Left colon (tissue), 2 donors: ENCODE results near the gene SBF1. TPM values are rescaled to one million over a fixed set of nuclear protein-coding genes. Genes with fewer than 3 reads are reported as not detected.

Source experiments
- ATAC-seq: fragments of 200-7000 bp; cut with Tn5 transposase; one replicate; pipeline ENCODE4 v1.9.1; 2020; ENCODE audit warnings: mild to moderate bottlenecking, moderate library complexity
- DNase-seq, 2 donors: peaks; one replicate each; pipeline ENCODE4 v3.0.0-alpha.2; 2020
- intact Hi-C, 2 donors: fragments of 100-400 bp; cut with DNase I in 1 of 2; cut with micrococcal nuclease in 1 of 2; formaldehyde crosslinking; loops; one replicate each; pipeline versions ENCODE4 v1.11.2 to v1.14.0; 2022; cut with DNase I, micrococcal nuclease
- total RNA-seq, 2 donors: library from RNA; stranded (reverse); fragmentation: NEBNext Ultra II Directional; extraction: Animal tissue kit (Norgen Biotek cat#: 25700); gene quantifications; one replicate each; pipeline ENCODE4 v1.2.1, GENCODE V29; 2021
- donor health status: DM: no; HTN: no; CAD: no.
- donor health status: DM: yes; HTN: yes; CAD: no.

The SBF1 gene
- total RNA-seq, 2 donors from 2014 or later: 69.2 to 80.1 TPM

DNA sequence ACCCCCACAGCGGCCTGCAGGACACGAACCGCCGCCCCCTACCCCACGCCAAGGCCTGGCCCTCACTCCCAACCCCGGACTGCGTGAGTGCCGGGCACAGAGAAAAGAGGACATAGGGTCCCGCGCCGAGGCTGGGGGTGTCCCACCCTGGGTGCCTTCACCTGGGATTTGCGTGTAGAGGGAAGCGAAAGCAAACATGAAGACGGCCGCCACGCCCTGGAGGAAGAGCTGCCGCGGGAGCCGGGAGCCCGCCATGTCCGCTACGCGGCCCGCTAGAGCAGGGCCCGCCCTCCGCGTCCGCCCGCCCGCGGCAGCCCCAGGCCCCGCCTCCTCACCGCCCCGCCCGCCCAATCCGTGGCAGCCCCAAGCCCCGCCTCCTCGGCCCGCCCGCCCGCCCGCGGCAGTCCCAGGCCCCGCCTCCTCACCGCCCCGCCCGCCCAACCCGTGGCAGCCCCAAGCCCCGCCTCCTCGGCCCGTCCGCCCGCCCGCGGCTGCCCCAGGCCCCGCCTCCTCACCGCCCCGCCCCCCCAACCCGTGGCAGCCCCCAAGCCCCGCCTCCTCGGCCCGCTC, 32.7 kb upstream of the SBF1 start, which contains the start of gene LMF2:
Gene LMF2 (minus strand): TSS at position 282 of the 570 bp plus-strand sequence. CDS start 27 bp downstream, at position 255.
- intact Hi-C loops: no loop called here
- ATAC-seq (peak; percentile 79), DNase-seq (peak; percentile 87 to 94)

DNA sequence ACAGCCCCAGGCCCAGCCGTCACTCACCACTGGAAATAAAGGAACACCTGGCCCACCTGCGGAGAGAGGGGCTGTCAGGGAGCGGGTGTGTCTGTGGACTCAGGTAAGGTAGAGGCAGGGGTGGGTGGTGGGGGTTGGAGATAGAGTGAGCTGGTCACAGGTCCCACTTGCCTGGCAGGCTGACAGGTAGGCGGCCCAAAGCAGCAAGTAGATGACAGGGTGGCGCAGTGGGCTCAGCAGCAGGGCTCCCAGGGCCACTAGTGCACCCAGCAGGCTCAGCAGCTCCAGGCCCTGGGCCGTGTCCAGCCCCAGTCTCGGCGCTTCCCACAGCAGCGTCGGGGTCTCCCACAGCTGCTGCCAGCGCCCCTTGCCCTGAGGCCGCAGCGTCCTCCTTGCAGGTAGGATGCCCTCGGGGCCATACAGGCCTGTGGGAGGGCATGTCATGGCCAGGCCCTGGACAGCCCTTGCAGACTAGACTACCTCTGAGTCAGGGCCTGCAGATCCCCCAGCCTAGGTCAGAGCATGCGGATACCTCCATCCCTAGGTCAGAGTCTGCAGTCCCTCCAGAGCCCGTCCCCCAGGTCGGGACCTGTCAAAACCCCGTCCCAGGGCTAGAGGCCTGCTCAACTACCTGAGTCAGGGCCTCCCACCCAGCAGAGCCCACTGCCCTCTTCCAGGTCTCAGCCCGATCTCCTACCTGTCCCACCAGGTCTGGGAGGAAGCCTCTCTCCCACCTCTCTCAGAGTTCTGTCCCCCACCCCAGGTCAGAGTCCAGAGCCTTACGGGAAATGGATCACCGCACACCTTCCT, 32.0 kb upstream of the SBF1 start:
- intact Hi-C loops: no loop called here
- ATAC-seq: peak; percentile 3

DNA sequence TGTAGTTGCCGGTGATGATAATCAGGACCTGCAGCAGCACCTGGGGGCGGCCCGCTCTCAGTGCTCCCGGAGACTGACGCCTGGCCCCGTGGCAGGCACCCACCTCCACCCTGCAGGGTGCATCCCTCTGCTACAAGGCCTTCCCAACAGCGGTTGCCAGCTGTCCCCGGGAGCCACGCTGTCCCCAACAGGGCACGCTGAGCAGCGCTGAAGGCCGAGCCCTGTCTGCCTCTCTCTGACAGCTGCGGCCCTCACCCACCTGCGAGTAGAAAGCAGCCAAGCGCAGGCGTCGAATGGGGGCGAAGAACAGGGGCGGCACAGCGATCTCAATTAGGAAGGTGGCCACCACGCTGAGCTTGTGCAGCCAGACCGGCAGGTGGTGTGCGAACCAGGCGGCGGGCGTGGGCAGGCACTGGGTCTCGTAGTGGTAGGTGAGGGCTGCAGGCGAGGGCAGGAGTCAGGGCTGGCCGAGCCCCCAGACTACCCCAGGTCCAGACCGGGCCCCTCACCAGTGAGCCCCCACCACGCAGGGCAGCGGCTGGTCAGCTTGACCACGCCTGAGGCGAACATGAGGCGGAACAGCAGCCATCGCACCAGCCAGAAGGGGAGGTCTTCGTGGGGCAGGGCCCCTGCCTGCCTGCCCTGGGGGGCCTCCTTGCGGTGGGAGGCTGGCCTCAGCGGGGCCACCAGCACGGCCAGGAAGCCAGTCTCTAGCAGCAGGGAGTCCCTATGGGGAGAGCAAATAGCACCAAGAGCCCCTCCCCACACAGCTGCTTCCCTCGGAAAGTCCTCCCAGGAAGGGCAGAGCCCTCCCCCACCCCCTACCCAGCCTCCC, 31.2 kb upstream of the SBF1 start:
- DNase-seq: peak in 1 of 2 donors; percentile 34
- intact Hi-C loops: no loop called here
- ATAC-seq: no peak

More for the DNA sequence above, 32.0 kb upstream of the SBF1 start:
- peak; percentile 47 to 49 for DNase-seq

DNA sequence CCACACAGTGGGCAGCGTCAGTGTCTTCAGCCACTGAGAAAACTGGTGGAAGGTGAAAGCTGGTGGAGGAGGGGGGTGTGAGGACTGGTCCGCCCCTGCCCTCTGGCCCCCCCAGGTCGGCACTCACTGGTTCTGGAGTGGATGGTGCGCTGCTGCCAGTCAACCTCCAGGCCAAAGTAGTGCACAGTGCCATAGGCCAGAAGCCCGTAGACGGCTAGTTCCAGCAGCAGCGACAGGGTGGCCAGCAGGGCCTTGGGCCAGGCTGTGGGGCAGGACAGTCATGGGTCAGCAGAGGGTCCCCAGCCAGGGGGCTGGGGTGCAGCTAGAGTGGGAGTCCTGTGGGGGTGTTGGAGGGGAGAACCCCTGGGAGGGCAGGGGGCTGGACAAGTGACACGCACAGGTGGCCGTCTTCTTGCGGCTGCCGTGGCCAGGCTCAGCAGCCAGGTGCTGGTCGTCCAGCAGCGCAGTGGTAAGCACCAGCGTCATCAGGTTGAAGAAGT, 30.5 kb upstream of the SBF1 start:
- intact Hi-C loops: no loop called here
- DNase-seq: no peak
- ATAC-seq: no peak

DNA sequence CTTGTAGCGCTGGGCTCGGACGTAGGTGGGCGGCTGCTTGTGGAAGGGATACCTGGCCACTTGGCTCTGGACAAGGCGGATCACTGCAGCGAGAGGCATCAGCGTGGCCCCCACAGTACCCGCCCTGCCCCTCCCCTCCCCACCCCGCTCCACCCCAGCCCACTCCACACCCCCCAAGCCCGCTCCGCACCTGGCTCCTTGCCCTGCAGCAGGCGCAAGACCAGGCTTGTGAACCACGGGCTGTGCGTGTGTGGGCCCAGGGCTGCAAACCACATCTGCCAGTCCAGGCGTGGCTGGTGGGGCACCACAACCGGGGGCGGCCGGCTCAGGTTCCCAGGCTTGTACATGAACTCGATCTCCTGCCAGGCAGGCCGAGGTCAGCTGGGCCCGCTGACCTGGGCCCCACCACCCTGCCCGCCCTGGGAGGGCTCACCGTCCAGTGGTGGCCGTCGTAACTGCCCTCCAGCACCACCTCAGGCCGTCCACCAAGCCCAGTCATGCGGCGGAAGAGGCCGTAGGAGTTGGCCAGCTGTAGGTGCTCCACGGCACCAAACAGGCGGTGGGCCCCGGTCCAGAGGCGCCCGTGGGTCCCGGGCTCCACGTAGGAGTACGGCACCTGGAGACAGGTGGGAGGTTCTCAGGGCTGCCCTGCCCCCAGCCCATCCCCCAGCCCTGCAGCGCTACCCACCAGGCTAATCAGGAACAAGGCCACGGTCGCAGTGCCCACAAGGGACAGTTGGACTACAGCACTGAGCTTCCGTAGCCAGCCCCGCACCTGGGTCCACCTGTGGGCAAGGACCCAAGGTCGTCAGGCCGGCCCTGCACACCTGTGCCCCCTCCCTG, 29.8 kb upstream of the SBF1 start:
- intact Hi-C loops: no loop called here
- DNase-seq: no peak
- ATAC-seq: no peak

DNA sequence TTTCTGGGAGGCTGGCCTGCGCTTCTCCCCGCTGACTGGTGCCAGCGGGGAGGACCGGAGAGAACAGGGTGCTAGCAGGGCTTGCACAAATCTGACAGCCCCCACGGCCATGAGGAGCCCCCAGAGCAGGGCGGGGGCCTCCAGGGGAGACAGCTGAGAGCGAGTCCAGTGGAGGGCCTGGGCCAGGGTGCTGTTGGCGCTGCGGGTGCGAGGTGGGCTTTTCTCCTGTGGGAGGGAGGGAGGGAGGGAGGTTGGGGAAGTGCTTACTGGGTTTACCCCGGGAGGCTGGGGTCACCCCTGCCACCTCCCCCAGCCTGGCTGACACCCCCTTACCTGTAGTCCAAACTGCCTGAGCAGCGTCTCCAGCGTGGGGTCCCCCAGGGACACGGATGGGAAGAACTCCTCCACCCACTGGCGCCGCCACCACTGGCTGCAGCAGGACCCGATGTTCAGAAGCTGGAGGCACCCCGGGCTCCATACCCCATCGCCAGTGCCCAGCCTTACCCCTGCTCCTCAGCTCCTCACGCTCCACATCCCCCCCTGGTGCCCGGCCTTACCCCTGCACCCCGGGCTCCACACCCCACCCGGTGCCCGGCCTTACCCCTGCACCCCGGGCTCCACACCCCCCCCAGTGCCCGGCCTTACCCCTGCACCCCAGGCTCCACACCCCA, 28.8 kb upstream of the SBF1 start:
- no peak for ATAC-seq
- intact Hi-C loops: no loop called here
- no peak for DNase-seq

DNA sequence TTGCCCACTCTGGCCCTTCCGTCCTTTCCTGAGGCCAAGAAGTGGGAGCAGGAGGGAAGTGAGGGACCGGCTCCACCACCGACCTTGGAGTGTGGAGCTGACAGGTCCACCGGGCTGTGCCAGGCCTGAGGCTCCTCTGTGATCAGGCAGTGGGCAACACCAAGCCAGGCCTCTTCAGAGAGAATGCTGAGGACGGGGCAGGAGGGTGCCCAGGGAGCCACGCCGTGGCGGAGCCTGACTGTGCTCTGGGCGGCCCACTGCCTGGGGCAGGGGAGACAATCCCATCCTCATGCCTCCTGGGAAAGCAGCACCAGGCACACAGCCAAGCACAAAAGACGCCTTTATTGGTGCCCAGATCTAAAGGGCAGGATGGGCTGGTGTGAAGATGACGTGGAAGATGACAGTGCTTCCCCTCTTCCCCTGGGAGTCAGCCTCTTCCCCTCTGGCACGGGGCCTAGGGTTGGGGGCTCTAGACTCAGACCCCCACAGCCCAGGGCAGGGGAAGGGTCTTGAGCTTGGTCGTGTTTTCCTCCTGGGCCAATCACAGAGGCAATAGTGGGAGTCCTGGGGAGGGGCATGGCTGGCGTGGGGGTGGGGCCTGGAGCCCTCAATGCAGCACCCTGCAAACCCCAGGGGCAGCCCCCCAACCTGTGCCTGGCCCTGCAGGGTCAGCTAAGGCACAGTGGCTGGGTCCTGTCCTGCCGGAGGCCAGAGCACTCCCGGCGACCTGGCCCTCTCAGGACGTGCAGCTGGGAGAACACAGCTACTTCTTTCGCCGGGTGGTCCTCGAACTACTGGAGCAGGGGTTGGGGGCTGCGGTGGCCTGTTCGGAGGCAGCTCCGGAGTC, 28.0 kb upstream of the SBF1 start:
- no peak for DNase-seq
- intact Hi-C loops: no loop called here
- no peak for ATAC-seq

DNA sequence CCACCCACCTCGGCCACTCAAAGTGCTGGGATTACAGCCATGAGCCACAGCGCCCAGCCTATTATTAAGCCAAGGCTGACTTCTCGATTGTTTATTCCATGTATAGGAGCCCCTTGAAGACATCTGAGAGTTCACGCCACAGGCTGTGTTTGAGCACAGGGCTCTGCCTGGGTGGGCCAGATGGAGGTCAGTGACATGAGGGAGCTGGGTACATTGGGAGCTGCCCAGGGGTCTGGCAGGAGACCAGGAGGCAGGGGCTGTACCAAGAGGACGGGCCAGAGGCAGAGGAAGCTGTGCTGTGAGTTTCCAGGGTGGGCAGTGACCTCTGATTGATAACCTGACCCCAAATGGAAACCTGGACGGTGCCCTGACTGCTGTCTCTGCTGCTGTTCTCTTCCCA, 27.3 kb upstream of the SBF1 start:
- intact Hi-C loops: no loop called here
- DNase-seq (no peak), ATAC-seq (no peak)

DNA sequence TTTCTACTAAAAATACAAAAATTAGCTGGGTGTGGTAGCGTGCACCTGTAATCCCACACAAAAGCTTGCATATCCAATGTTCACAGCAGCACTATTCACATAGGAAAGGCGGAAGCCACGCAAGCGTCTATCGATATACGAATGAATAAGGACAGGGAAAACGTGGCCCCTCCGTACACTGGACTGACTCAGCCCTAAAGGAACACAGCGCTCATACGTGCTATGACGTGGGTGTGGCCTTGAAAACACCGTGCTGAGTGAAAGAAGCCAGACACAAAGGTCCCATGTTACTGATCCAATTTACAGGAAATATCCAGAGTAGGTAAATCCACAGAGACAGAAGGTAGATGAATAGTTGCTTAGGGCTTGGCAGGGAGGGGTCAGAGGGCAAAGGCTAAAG, 25.6 kb upstream of the SBF1 start:
- no peak for DNase-seq

DNA sequence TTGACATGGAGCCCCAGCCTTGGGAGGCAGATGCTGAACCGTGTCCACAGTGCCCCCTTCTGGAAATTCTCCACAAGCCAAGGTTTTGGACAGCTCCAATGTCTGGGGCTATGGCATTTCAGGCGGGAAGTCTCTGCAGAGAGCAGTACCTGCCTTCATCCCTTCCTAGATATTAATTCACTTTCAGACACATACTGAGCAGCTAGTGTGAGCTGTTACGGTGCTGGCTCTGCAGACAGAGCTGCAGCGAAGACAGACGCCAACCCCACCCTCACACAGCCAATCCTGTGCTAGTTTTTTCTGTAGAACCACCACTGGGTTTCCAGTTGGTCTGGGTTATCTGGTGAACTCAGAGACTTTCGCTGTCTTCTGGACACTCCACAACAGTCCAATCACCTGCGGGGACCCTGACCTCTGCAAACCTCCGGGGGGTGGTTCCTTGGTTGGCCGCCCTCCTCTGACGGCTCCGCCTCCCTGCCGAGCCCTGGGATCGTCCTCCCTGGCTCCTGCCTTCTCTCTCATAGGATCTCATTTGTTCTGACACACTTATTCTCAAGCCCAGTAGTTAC, 23.6 kb upstream of the SBF1 start:
- ATAC-seq (peak; percentile 86), DNase-seq (peak; percentile 71 to 79)

More for the DNA sequence above, 25.6 kb upstream of the SBF1 start:
- intact Hi-C loops: no loop called here
- no peak for ATAC-seq

DNA sequence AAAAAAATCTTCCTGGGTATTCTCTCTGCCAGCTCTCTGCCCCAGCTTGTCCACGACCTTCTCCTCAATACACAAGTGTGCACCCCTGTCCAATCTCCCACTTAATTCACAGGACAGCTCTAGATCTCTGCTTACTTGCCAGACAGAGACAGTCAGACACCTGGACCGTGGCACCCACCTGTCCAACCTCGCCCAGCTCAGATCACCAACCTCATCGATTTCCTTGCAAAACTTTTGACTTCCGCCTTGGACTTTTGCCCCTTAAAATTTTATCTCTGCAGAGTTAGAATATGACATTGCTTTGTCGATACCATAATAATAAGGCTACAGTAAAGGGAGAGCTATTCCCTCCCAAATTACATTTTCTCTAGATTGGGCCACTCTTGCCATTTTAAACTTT, 22.3 kb upstream of the SBF1 start:
- peak; percentile 72 for ATAC-seq
- no peak for DNase-seq
- intact Hi-C loops: no loop called here

More for the DNA sequence above, 23.6 kb upstream of the SBF1 start:
- intact Hi-C loops: no loop called here

DNA sequence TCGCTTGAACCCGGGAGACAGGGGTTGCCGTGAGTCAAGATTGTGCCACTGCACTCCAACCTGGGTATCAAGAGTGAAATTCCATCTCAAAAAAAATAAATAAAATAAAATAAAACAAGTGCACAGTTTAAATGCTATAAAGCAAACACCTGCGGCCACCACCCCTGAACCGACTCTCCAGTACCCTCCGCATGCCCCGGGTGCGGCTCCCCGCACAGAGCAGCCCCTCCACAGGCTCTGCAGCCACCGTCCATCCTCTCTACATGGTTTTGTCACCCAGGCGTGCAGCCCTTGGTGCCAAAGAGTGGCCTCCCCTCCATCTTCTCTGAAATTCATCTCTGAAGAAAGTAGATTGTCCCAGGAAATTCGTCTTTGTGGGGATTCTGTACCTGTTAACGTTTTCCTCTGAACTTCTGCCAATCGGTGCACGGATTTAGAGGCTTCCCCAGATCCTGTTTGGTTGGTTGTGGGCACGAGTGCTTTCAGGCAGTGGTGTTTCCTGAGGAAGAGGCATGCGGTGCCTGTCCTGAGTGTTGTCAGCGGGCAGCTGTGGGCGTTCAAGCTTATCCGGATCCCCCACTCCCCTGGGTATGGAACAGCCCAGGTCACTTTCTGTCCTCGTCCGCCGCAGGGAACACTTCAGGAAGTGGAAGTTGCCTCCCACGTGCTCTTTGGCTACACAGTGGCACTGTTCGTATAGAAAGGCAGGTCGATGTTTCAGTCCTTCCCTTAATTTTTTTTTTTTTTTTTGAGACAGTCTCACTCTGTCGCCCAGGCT, 15.9 kb upstream of the SBF1 start:
- no peak for ATAC-seq
- intact Hi-C loops: no loop called here
- DNase-seq: peak in 1 of 2 donors; percentile 4

DNA sequence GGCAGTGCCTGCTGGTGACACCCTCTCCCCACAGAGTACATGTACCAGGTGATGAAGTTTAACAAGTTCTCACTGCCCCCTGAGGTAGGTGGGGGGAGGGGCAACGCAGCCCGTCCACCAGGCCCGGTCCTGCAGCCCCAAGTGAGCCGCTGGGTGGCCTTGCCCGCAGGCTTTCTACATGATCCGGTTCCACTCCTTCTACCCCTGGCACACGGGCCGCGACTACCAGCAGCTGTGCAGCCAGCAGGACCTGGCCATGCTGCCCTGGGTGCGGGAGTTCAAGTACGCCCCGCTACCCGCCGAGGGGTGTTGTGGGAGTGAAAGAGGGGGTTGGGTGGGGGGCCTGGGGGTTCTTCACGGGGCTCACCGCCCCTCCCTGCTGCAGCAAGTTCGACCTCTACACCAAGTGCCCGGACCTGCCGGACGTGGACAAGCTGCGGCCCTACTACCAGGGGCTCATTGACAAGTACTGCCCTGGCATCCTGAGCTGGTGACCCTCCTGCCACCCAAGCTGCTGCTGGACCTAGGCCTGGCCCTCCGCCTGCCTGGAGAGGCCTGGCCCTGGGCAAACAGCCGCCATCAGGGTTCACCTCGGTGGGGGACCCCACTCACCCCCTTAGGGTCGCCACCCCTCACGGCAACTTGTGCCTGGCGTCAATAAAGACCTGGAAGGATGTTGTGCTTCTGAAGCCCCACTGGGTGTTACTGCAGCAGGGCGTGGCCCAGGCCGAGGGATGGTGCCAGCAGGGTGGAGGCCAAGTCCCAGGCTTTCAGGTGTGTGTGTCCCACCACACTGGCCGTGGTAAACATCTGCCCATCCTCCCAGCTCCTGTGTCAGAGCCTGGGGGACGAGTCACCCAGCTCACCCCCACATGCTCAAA, 14.8 kb upstream of the SBF1 start:
- ATAC-seq (no peak), DNase-seq (no peak)
- intact Hi-C loops: no loop called here

DNA sequence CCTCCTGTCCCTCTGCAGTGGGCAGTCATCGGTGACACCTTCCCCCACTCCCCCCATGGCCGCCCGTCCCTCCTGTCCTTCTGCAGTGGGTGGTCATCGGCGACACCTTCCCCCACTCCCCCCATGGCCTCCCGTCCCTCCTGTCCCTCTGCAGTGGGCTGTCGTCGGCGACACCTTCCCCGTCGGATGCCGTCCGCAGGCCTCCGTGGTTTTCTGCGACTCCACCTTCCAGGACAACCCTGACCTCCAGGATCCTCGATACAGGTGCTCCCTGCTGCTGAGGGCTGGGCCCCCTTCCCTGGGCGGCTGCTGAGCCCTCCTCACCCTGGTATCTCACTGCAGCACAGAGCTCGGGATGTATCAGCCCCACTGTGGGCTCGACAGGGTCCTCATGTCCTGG, 14.1 kb upstream of the SBF1 start:
- ATAC-seq (no peak), DNase-seq (no peak)
- intact Hi-C loops: no loop called here

DNA sequence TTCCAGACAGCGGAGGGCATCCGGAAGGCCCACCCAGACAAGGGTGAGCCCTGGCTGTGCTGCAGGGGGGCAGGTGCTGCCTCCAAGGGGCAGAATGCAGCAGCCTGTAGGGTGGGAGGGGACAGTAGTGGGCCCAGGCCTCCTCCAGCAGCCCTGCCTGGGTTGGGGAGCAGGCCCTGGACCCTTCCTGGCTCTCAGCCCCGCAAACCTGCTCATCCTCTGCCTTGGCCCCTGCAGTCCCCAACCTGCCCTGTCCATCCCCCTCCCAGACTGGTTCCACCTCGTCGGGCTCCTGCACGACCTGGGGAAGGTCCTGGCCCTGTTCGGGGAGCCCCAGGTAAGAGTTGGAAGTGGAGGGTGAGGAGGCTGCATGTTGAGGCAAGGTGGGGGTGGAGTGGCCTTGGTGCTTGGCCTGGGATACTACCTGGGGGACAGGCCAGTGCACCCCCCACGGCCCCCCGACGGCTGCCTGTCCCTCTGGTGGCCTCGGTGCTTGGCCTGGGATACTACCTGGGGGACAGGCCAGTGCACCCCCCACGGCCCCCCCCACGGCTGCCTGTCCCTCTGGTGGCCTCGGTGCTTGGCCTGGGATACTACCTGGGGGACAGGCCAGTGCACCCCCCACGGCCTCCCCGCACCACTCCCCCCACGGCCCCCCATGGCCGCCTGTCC, 13.3 kb upstream of the SBF1 start:
- ATAC-seq (no peak), DNase-seq (no peak)
- intact Hi-C loops: no loop called here
